SK-N-SH (cell line): Measurements from ENCODE around the gene C13orf46. TPM values are rescaled to one million over a fixed set of nuclear protein-coding genes. Genes with fewer than 3 reads are reported as not detected.

Source experiments
- CTCF ChIA-PET: fragments of 300-600, 350-600 bp; formaldehyde crosslinking; extraction: SDS; loops from one replicate; lab custom pipeline; 2021; lab: Yijun Ruan, JAX
- POLR2A ChIA-PET: fragments of 350-600 bp; sonication (Branson Sonifier 250); formaldehyde crosslinking; extraction: SDS; loops from one replicate; lab custom pipeline; 2020; ENCODE audit warnings: antibody characterized with exemption, inconsistent platforms; lab: Yijun Ruan, JAX
- DNase-seq: peaks from one replicate; pipeline ENCODE4 v3.0.0; 2012
- H2AFZ ChIP-seq: fragments of 200-600 bp; sonication (generic); 2 replicates; pipeline ENCODE4 v1.8.1; 2016; ENCODE audit warnings: antibody characterized with exemption, mild to moderate bottlenecking, low read depth
- H3F3A ChIP-seq: fragments of 200-600 bp; sonication (generic); replicated peaks from 2 replicates; pipeline ENCODE3; 2016; ENCODE audit warnings: antibody characterized with exemption, mild to moderate bottlenecking; ENCODE audit not compliant: insufficient read depth
- H3K27ac ChIP-seq, 2 experiments: fragments of 200-500 bp in 1 of 2; fragments of 200-600 bp in 1 of 2; sonication (Bioruptor generic) in 1 of 2; sonication (generic), shearing (Covaris generic) in 1 of 2; 2 replicates each; pipeline versions ENCODE4 v1.5.1 to v1.6.1; 2014 to 2016; ENCODE audit warnings: low read depth in 2 of 2, inconsistent platforms in 1 of 2, low read length in 1 of 2, mild to moderate bottlenecking in 1 of 2, mixed read lengths in 1 of 2
- H3K27me3 ChIP-seq: fragments of 200-600 bp; sonication (generic), shearing (Covaris generic); 2 replicates; pipeline ENCODE4 v1.6.1; 2016; ENCODE audit warnings: mixed run types; ENCODE audit not compliant: insufficient read depth
- H3K36me3 ChIP-seq, 2 experiments: fragments of 200-500 bp in 1 of 2; fragments of 200-600 bp in 1 of 2; sonication (Bioruptor generic) in 1 of 2; sonication (generic) in 1 of 2; replicated peaks in 1 of 2; 2 replicates each; pipeline versions ENCODE3 to v1.5.1; 2014 to 2016; ENCODE audit warnings: low read length in 1 of 2, mild to moderate bottlenecking in 1 of 2; ENCODE audit not compliant: insufficient read depth in 2 of 2, control insufficient read depth in 1 of 2
- H3K4me1 ChIP-seq, 2 experiments: fragments of 200-500 bp in 1 of 2; fragments of 200-600 bp in 1 of 2; sonication (Bioruptor generic) in 1 of 2; sonication (generic), shearing (Covaris generic) in 1 of 2; 2 replicates each; pipeline versions ENCODE4 v1.5.1 to v1.6.1; 2014 to 2016; ENCODE audit warnings: low read depth in 1 of 2, low read length in 1 of 2, mixed run types in 1 of 2; ENCODE audit not compliant: insufficient read depth in 2 of 2, control insufficient read depth in 1 of 2
- H3K4me2 ChIP-seq: fragments of 200-600 bp; sonication (generic), shearing (Covaris generic); 2 replicates; pipeline ENCODE4 v1.6.1; 2017; ENCODE audit warnings: mixed run types
- H3K4me3 ChIP-seq, 2 experiments: fragments of 200-500 bp in 1 of 2; fragments of 200-600 bp in 1 of 2; sonication (Bioruptor generic) in 1 of 2; sonication (generic), shearing (Covaris generic) in 1 of 2; 2 replicates each; pipeline versions ENCODE4 v1.5.1 to v1.8.1; 2014 to 2016; ENCODE audit warnings: low read depth in 2 of 2, inconsistent platforms in 1 of 2, low read length in 1 of 2, mild to moderate bottlenecking in 1 of 2, mixed read lengths in 1 of 2, moderate library complexity in 1 of 2
- H3K79me2 ChIP-seq: fragments of 200-600 bp; sonication (generic); 2 replicates; pipeline ENCODE4 v1.8.1; 2017; ENCODE audit warnings: mild to moderate bottlenecking; ENCODE audit not compliant: insufficient read depth
- H3K9ac ChIP-seq: fragments of 200-600 bp; sonication (generic); 2 replicates; pipeline ENCODE4 v1.6.1; 2017; ENCODE audit warnings: mixed run types
- H3K9me2 ChIP-seq: fragments of 200-600 bp; sonication (generic); 2 replicates; pipeline ENCODE4 v1.6.1; 2017; ENCODE audit warnings: mixed run types
- H3K9me3 ChIP-seq: fragments of 200-600 bp; sonication (generic); 2 replicates; pipeline ENCODE4 v1.6.1; 2017; ENCODE audit warnings: mixed run types, mild to moderate bottlenecking, moderate library complexity
- H4K20me1 ChIP-seq: fragments of 200-600 bp; sonication (generic); 2 replicates; pipeline ENCODE4 v1.6.1; 2017; ENCODE audit warnings: mild to moderate bottlenecking, mixed run types; ENCODE audit not compliant: insufficient read depth
- ELF1 ChIP-seq: IDR thresholded peaks from 2 replicates; pipeline ENCODE4 v1.4.0; 2012
- EP300 ChIP-seq, 2 experiments: IDR thresholded peaks; 2 replicates each; pipeline versions ENCODE4 v1.4.0 to v1.6.1; 2012; ENCODE audit warnings: borderline replicate concordance in 1 of 2, low read depth in 1 of 2, low read length in 1 of 2
- FOSL2 ChIP-seq: IDR thresholded peaks from 2 replicates; pipeline ENCODE4 v1.4.0; 2012; ENCODE audit warnings: low read depth, mild to moderate bottlenecking, moderate library complexity, borderline replicate concordance
- FOXM1 ChIP-seq: IDR thresholded peaks from 2 replicates; pipeline ENCODE4 v1.4.0; 2012; ENCODE audit warnings: low read depth, mild to moderate bottlenecking
- GABPA ChIP-seq: IDR thresholded peaks from 2 replicates; pipeline ENCODE4 v1.4.0; 2012; ENCODE audit warnings: low read depth, mild to moderate bottlenecking
- IRF3 ChIP-seq: fragments of 150-350 bp; IDR thresholded peaks from 2 replicates; pipeline ENCODE4 v1.6.1; 2016; ENCODE audit warnings: mild to moderate bottlenecking, low read depth, low read length
- MAX ChIP-seq: IDR thresholded peaks from 2 replicates; pipeline ENCODE4 v1.4.0; 2012; ENCODE audit warnings: low read depth
- MEF2A ChIP-seq: IDR thresholded peaks from 2 replicates; pipeline ENCODE4 v1.4.0; 2012; ENCODE audit warnings: low read depth, borderline replicate concordance
- NFIC ChIP-seq: IDR thresholded peaks from 2 replicates; pipeline ENCODE4 v1.4.0; 2012; ENCODE audit warnings: borderline replicate concordance
- PBX3 ChIP-seq: IDR thresholded peaks from 2 replicates; pipeline ENCODE4; 2012
- RAD21 ChIP-seq: IDR thresholded peaks from 2 replicates; pipeline ENCODE4 v1.6.1; 2012; ENCODE audit warnings: mild to moderate bottlenecking, low read length
- RCOR1 ChIP-seq: fragments of 150-350 bp; IDR thresholded peaks from 2 replicates; pipeline ENCODE4 v1.6.1; 2017; ENCODE audit warnings: antibody characterized with exemption, low read length
- REST ChIP-seq: IDR thresholded peaks from 2 replicates; pipeline ENCODE4 v1.6.1; 2012; ENCODE audit warnings: mild to moderate bottlenecking, low read depth, low read length, moderate library complexity
- RFX5 ChIP-seq: IDR thresholded peaks from 2 replicates; pipeline ENCODE4 v1.6.1; 2012; ENCODE audit warnings: mild to moderate bottlenecking, improper control_type of control experiment, low read length
- SIN3A ChIP-seq: IDR thresholded peaks from 2 replicates; pipeline ENCODE4 v1.6.1; 2012; ENCODE audit warnings: low read depth, mild to moderate bottlenecking, low read length, moderate library complexity, borderline replicate concordance
- TAF1 ChIP-seq: IDR thresholded peaks from 2 replicates; pipeline ENCODE4 v1.6.1; 2012; ENCODE audit warnings: low read depth, mild to moderate bottlenecking, low read length, moderate library complexity, borderline replicate concordance
- TEAD4 ChIP-seq: IDR thresholded peaks from 2 replicates; pipeline ENCODE4 v1.4.0; 2012; ENCODE audit warnings: mild to moderate bottlenecking, borderline replicate concordance; ENCODE audit not compliant: insufficient read depth
- YY1 ChIP-seq: IDR thresholded peaks from 2 replicates; pipeline ENCODE4 v1.4.0; 2012; ENCODE audit warnings: low read depth, mild to moderate bottlenecking
- ZBTB33 ChIP-seq: IDR thresholded peaks from 2 replicates; pipeline ENCODE4 v1.4.0; 2012; ENCODE audit warnings: low read depth, borderline replicate concordance
- WGBS: methylation state at CpG from one replicate; pipeline ENCODE4 v1.1.6; 2017; ENCODE audit warnings: low lambda C conversion rate; 5-methylcytosine and 5-hydroxymethylcytosine counted together
- polyA plus RNA-seq, 3 experiments: library from polyadenylated mRNA; depleted of rRNA; stranded (reverse); fragments of >200 nt; gene quantifications; 2 replicates each; pipeline ENCODE4 v1.2.3, GENCODE V29; 2012

Gene C13orf46
- polyA plus RNA-seq, 1 of the 3 experiments (the other 2 are of a cell fraction) = 1.7 TPM

- no peak overlapping the region for H3K4me3 ChIP-seq
- CTCF ChIA-PET = no interaction called here
- POLR2A ChIA-PET = no interaction called here
- H3K9me2 ChIP-seq = no peaks in the 10 kb centered on the region
- no peak overlapping the region for H3K27ac ChIP-seq
- H3K27me3 ChIP-seq = no peaks in the 10 kb centered on the region
- H3K9me3 ChIP-seq = peaks cover 15% of the 10 kb centered on the region; the same call in 1 of the 2 replicates
- no peak overlapping the region for H2AFZ ChIP-seq
- no peaks in the 10 kb centered on the region for H3K4me1 ChIP-seq
- no peak for DNase-seq
- H3F3A ChIP-seq = no peaks in the 10 kb centered on the region
- no peak overlapping the region for H3K9ac ChIP-seq
- WGBS = 76% methylated on average over 13 of the region's 17 CpGs
- no peak overlapping the region for H3K4me2 ChIP-seq
- no peaks in the 10 kb centered on the region for H3K79me2 ChIP-seq
- H4K20me1 ChIP-seq = no peaks in the 10 kb centered on the region
- TF ChIP-seq YY1 (no peak), EP300 (IDR thresholded peaks at IDR 0.05; ENCODE audit: borderline replicate concordance in 1 of 2, low read depth in 1 of 2, low read length in 1 of 2) (no peak), TAF1 (no peak), MAX (no peak), SIN3A (no peak), FOXM1 (no peak), TEAD4 (no peak), PBX3 (no peak), FOSL2 (no peak), REST (no peak), RFX5 (no peak)
- peaks cover 0 to 14% of the 10 kb centered on the region in 2 experiments for H3K36me3 ChIP-seq
Observed at GRCh38 chr13:113962975-113963374, 10.9 kb downstream of the C13orf46 start.

GRCh38 chr13:113962386-113962785, 11.5 kb downstream of the C13orf46 start:
- no peaks in the 10 kb centered on the region for H3K4me1 ChIP-seq
- H3K79me2 ChIP-seq = no peaks in the 10 kb centered on the region
- POLR2A ChIA-PET = no interaction called here
- no peak overlapping the region for H3K9ac ChIP-seq
- no peak overlapping the region for H3K4me2 ChIP-seq
- no peak overlapping the region for H2AFZ ChIP-seq
- no peaks in the 10 kb centered on the region for H4K20me1 ChIP-seq
- CTCF ChIA-PET = no interaction called here
- peaks cover 0 to 13% of the 10 kb centered on the region in 2 experiments for H3K36me3 ChIP-seq
- no peak overlapping the region for H3K27ac ChIP-seq
- H3K9me3 ChIP-seq = peaks cover 15% of the 10 kb centered on the region; the same call in 1 of the 2 replicates
- H3K27me3 ChIP-seq = no peaks in the 10 kb centered on the region
- H3F3A ChIP-seq = no peaks in the 10 kb centered on the region
- no peak overlapping the region for H3K4me3 ChIP-seq
- H3K9me2 ChIP-seq = no peaks in the 10 kb centered on the region
- WGBS = 77% methylated on average over 11 of the region's 11 CpGs
- no peak for DNase-seq
- no peak for TF ChIP-seq IRF3
- TF ChIP-seq MAX = no peak
- TF ChIP-seq NFIC = no peak
- TF ChIP-seq ELF1 = no peak
- TF ChIP-seq GABPA = no peak
- TF ChIP-seq RCOR1 = no peak
- no peak for TF ChIP-seq ZBTB33
- TF ChIP-seq MEF2A = no peak
- TF ChIP-seq FOXM1 = no peak
- TF ChIP-seq RAD21 = no peak
